A673 (cell line): ENCODE results near the gene CDK3.

Experiments
- CTCF ChIP-seq: fragments of 300-800, 200-600 bp; sonication (generic); conservative IDR thresholded peaks from 2 replicates; pipeline ENCODE4 v1.5.1; 2017; ENCODE audit warnings: low read depth, mild to moderate bottlenecking, antibody characterized with exemption, low read length, moderate library complexity, mixed read lengths
- EZH2 ChIP-seq: fragments of 200-600 bp; sonication (generic); IDR thresholded peaks from 2 replicates; pipeline ENCODE4 v1.6.1; 2017; ENCODE audit warnings: borderline replicate concordance, low read depth, mild to moderate bottlenecking, mixed read lengths, antibody characterized with exemption, low read length; ENCODE audit not compliant: poor library complexity, severe bottlenecking

GRCh38 chr17:76026714-76027158 is 26.1 kb downstream of the CDK3 start:
- TF ChIP-seq CTCF (no peak), EZH2 (no peak)
